ENCODE data around the gene STAT5B. TPM values are rescaled to one million over a fixed set of nuclear protein-coding genes. Genes with fewer than 3 reads are reported as not detected.

The STAT5B gene
- total RNA-seq, 2 experiments from 2014 or later: 128 to 129 TPM

- intact Hi-C loops (cut with micrococcal nuclease): no loop called here
- peak overlapping the region; percentile 69 for H3K27ac Mint-ChIP-seq
- ATAC-seq: no peak
Measured at GRCh38 chr17:42283241-42284023, 7.2 kb upstream of the STAT5B start.

GRCh38 chr17:42282478-42283080, 6.4 kb upstream of the STAT5B start:
- H3K4me1 Mint-ChIP-seq (ENCODE audit: low read depth): peaks cover 46% of the 10 kb centered on the region
- ATAC-seq (no peak), DNase-seq (no peak)
- POLR2A ChIA-PET: interaction anchor here (1.1 to 1.4 kb wide), 4 partner anchors 10 to 50 kb away, joined by 3 to 6 read pairs (median 4); no protein-coding TSS in a partner anchor
- peak overlapping the region; percentile 66 for H3K27ac Mint-ChIP-seq
- H3K36me3 Mint-ChIP-seq (ENCODE audit: low read depth): peaks cover 15% of the 10 kb centered on the region
- H3K4me3 Mint-ChIP-seq: peak overlapping the region; percentile 10
- TF ChIP-seq CTCF (IDR thresholded peaks at IDR 0.05): no peak
- CTCF ChIA-PET: interaction anchor here (3.2 kb wide), 1 partner anchor 60 kb away, joined by 12 read pairs; no protein-coding TSS in a partner anchor
- intact Hi-C loops (cut with micrococcal nuclease): no loop called here
- H3K27me3 Mint-ChIP-seq: no peaks in the 10 kb centered on the region
- H3K9me3 Mint-ChIP-seq: no peaks in the 10 kb centered on the region

More at GRCh38 chr17:42283241-42284023, 7.2 kb upstream of the STAT5B start:
- Mint-ChIP-seq H3K4me1 (ENCODE audit: low read depth) (peaks cover 43% of the 10 kb centered on the region), H3K27me3 (no peaks in the 10 kb centered on the region), H3K36me3 (ENCODE audit: low read depth) (peaks cover 15% of the 10 kb centered on the region), H3K9me3 (no peaks in the 10 kb centered on the region), H3K4me3 (no peak overlapping the region)
- POLR2A ChIA-PET: interaction anchor here (1.1 to 1.6 kb wide), 2 partner anchors 28 to 35 kb away, joined by 3 to 4 read pairs; no protein-coding TSS in a partner anchor
- CTCF ChIA-PET: interaction anchor here (3.2 kb wide), 1 partner anchor 61 kb away, joined by 12 read pairs; no protein-coding TSS in a partner anchor
- DNase-seq: no peak
- TF ChIP-seq CTCF (IDR thresholded peaks at IDR 0.05): no peak

DNA sequence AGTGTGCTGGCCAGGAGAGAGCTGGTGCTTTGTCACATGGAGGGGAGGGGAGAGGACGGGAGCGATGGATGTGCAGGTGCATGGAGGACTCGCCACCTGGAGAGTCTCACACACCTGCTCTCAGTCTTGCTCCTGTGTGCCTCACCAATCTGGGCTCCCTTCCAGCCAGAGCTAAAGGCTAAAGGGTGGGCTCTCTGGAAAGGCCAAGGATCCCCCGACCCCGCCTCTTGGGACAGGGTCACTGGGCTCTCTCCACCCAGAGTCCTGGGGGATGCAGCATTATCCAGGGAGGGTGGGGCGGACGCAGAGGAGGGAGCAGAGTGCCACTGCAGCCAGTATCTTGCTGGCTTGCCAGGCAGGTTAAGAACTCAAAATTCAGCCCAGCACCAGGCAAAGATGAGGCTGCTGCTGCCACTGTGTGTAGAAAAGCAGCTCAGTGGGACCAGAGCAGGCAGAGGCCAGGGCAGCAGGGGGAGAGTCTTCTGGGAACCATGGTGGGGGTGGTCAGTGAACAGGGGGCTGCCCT, 5.4 kb upstream of the STAT5B start:
- H3K9me3 Mint-ChIP-seq: no peaks in the 10 kb centered on the region
- H3K27ac Mint-ChIP-seq: peak overlapping the region; percentile 34
- DNase-seq (no peak), ATAC-seq (no peak)
- H3K4me1 Mint-ChIP-seq (ENCODE audit: low read depth): peaks cover 49% of the 10 kb centered on the region
- ChIA-PET POLR2A (interaction anchor here (1.1 to 1.4 kb wide), 3 partner anchors 9 to 51 kb away, joined by 4 to 6 read pairs (median 4); no protein-coding TSS in a partner anchor), CTCF (interaction anchor here (1.4 to 3.2 kb wide), 2 partner anchors 59 to 80 kb away, joined by 3 to 12 read pairs; no protein-coding TSS in a partner anchor)
- no peaks in the 10 kb centered on the region for H3K27me3 Mint-ChIP-seq
- intact Hi-C loops (cut with micrococcal nuclease): no loop called here
- H3K36me3 Mint-ChIP-seq (ENCODE audit: low read depth): peaks cover 15% of the 10 kb centered on the region
- TF ChIP-seq CTCF (IDR thresholded peaks at IDR 0.05): no peak
- no peak overlapping the region for H3K4me3 Mint-ChIP-seq

GRCh38 chr17:42279776-42280630, 3.8 kb upstream of the STAT5B start:
- no peaks in the 10 kb centered on the region for H3K27me3 Mint-ChIP-seq
- no peaks in the 10 kb centered on the region for H3K9me3 Mint-ChIP-seq
- CTCF ChIA-PET: interaction anchor here (1.0 to 4.1 kb wide), 4 partner anchors 10 to 57 kb away, joined by 3 to 24 read pairs (median 4); no protein-coding TSS in a partner anchor
- no peak for TF ChIP-seq CTCF (IDR thresholded peaks at IDR 0.05)
- H3K36me3 Mint-ChIP-seq (ENCODE audit: low read depth): peaks cover 19% of the 10 kb centered on the region
- ATAC-seq (no peak), DNase-seq (no peak)
- H3K4me3 Mint-ChIP-seq: no peak overlapping the region
- peaks cover 38% of the 10 kb centered on the region for H3K4me1 Mint-ChIP-seq (ENCODE audit: low read depth)
- peak overlapping the region; percentile 34 for H3K27ac Mint-ChIP-seq
- intact Hi-C loops (cut with micrococcal nuclease): loop anchor here (5.0 kb wide), 1 partner anchor 58 kb away; no protein-coding TSS in a partner anchor
- POLR2A ChIA-PET: interaction anchor here (0.8 to 1.6 kb wide), 7 partner anchors 9 to 33 kb away, joined by 3 to 11 read pairs (median 3); partner anchors contain the start of gene STAT5A

Measured in activated CD8-positive, alpha-beta T cell treated with anti-CD3 and anti-CD28 coated beads for 36 hours (primary cell).